Measurements from ENCODE around the gene MYB.

The MYB gene

DNA sequence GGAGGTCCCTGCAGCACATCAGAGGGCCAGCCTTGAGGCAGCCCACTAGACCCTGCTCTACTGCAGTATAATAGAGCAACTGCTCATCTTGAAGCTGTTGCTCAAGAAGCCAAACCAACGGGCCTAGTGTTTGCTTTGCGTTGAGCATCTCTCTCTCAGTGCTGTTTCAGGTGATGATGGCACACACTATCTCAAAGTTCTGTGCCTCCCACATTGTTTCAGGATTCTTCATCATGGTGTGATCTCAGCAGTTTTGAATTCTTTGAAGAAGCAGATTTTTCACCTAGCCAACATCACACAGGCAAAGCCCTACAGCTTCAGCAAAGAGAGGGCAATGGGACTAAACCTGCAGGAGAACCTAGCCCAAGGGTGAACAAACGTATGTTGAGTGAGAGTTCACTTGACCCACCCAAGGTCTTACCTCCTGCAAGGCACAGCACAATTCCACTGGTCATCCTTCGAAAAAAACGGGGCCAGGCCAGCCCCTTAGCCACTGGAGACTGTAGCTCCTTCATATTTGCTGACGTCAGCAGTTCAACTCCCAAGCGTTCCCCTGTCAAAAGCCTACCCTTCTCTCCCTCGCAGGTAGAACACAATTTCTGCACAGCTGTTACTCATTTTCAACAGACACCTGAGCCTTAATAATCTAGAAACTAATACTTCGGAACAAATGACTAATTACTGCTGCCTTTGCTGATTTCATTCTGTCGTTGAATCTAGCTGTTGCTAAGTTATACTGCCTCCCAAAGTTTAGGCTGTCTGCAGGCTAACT, 15.8 kb downstream of the MYB start:
- H3K4me3 ChIP-seq (ENCODE audit: low read depth, low read length): no peak overlapping the region
- TF ChIP-seq, protein P1, sequence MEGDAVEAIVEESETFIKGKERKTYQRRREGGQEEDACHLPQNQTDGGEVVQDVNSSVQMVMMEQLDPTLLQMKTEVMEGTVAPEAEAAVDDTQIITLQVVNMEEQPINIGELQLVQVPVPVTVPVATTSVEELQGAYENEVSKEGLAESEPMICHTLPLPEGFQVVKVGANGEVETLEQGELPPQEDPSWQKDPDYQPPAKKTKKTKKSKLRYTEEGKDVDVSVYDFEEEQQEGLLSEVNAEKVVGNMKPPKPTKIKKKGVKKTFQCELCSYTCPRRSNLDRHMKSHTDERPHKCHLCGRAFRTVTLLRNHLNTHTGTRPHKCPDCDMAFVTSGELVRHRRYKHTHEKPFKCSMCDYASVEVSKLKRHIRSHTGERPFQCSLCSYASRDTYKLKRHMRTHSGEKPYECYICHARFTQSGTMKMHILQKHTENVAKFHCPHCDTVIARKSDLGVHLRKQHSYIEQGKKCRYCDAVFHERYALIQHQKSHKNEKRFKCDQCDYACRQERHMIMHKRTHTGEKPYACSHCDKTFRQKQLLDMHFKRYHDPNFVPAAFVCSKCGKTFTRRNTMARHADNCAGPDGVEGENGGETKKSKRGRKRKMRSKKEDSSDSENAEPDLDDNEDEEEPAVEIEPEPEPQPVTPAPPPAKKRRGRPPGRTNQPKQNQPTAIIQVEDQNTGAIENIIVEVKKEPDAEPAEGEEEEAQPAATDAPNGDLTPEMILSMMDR (IDR thresholded peaks at IDR 0.05; ENCODE audit: insufficient read depth, low read length, missing control alignments): no peak
- ChIA-PET POLR2A (interaction anchor here (0.7 kb wide), 1 partner anchor 143 kb away, joined by 3 read pairs; no protein-coding TSS in a partner anchor), CTCF (interaction anchor here (0.9 to 1.3 kb wide), 2 partner anchors 150 to 228 kb away, joined by 3 read pairs; no protein-coding TSS in a partner anchor)
- no peak for DNase-seq (ENCODE audit: low read depth, low spot score)

DNA sequence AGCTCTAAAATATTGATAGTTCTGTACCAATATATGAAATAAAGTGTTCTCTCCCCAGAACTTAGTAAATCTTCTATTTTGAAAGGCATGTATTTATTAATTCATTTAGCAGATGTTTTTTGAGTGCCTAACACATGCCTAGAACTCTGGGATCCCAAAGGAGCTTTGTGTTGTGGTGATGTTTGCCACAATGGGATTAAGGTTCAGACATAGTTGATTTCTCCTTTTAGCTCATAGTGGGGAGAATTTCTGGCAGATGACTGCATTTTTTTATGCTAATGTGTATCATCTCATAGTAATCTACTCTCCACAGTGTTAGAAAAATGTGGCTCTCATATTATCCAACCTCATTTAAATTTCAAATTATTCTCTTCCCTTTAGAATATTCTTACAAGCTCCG, 21.7 kb downstream of the MYB start:
- ChIA-PET CTCF (interaction anchor here (2.1 kb wide), 1 partner anchor 11 kb away, joined by 7 read pairs; no protein-coding TSS in a partner anchor), POLR2A (no interaction called here)
- no peak overlapping the region for H3K4me3 ChIP-seq (ENCODE audit: low read depth, low read length)
- no peak for DNase-seq (ENCODE audit: low read depth, low spot score)
- TF ChIP-seq, protein P1 (IDR thresholded peaks at IDR 0.05; ENCODE audit: insufficient read depth, low read length, missing control alignments): no peak

DNA sequence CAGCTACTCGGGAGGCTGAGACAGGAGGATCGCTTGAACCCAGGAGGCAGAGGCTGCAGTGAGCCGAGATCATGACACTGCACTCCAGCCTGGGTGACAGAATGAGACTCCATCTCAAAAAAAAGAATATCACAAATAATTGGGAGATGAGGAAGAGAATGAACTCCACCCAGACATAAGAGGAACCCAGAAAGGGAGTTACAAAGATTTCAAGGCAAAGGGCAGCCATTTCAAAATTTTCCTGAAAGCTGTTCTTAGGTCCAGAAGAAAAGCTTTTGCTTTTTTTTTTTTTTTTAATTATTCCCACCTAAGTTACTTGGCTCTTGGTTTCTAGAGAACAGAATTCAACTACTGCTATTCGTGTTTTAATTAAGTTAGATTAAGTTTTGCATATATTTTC, 23.8 kb downstream of the MYB start:
- ChIA-PET POLR2A (no interaction called here), CTCF (no interaction called here)
- H3K4me3 ChIP-seq (ENCODE audit: low read depth, low read length): no peak overlapping the region
- TF ChIP-seq, protein P1 (IDR thresholded peaks at IDR 0.05; ENCODE audit: insufficient read depth, low read length, missing control alignments): no peak
- no peak for DNase-seq (ENCODE audit: low read depth, low spot score)

GRCh38 chr6:135209803-135210202, 28.7 kb downstream of the MYB start:
- ChIA-PET CTCF (no interaction called here), POLR2A (no interaction called here)
- no peak for DNase-seq (ENCODE audit: low read depth, low spot score)
- no peak overlapping the region for H3K4me3 ChIP-seq (ENCODE audit: low read depth, low read length)
- TF ChIP-seq, protein P1 (IDR thresholded peaks at IDR 0.05; ENCODE audit: insufficient read depth, low read length, missing control alignments): no peak

DNA sequence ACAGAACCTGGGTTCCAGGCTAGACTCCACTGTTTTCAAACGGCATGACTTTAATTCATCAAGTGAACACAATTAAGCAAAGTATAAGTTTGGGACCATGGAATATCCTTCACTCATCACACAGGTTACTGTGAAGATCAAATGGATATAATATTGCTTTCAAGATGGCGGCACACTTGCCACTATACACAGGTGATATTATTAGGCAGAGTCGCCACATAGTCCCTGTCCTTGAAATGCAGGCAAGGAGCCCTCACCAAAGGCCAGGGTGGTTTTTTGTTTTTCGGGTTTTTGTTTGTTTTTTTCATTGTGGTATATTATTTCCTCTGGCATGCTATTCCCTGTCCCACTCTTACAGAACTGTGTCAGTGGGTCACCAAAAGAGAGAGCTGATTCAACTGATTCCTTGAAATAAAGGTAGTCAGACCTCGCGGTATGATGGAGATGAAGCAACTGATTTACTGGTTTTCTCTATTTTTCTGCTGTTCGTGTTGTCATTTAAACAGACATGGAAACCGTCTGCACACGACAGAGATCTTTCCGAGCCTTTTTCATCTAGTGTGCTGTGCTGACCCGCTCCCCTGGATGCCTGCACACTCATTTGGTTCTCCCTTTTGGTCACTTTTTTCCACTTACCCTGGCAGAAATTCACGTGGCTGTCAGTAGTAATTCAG, 29.7 kb downstream of the MYB start:
- no peak overlapping the region for H3K4me3 ChIP-seq (ENCODE audit: low read depth, low read length)
- DNase-seq (ENCODE audit: low read depth, low spot score): no peak
- ChIA-PET CTCF (no interaction called here), POLR2A (no interaction called here)
- TF ChIP-seq, protein P1 (IDR thresholded peaks at IDR 0.05; ENCODE audit: insufficient read depth, low read length, missing control alignments): no peak

GRCh38 chr6:135211306-135211702, 30.2 kb downstream of the MYB start:
- no peak overlapping the region for H3K4me3 ChIP-seq (ENCODE audit: low read depth, low read length)
- TF ChIP-seq, protein P1 (IDR thresholded peaks at IDR 0.05; ENCODE audit: insufficient read depth, low read length, missing control alignments): no peak
- ChIA-PET CTCF (no interaction called here), POLR2A (no interaction called here)
- DNase-seq (ENCODE audit: low read depth, low spot score): no peak

All from AG04449 (cell line).